GM12878 (cell line): ENCODE measurements around the gene TFR2. TPM values are rescaled to one million over a fixed set of nuclear protein-coding genes. Genes with fewer than 3 reads are reported as not detected.

Experiments
- ATAC-seq: fragments of 200-7000 bp; cut with Tn5 transposase; 3 replicates; pipeline ENCODE4 v1.9.1; 2020; ENCODE audit warnings: mild to moderate bottlenecking, moderate library complexity
- BruUV-seq: library from RNA; stranded (reverse); fragments of 400-500 nt; replicated peaks from 2 replicates; lab custom pipeline; 2021; lab: Mats Ljungman, UMichigan
- CTCF ChIA-PET: fragments of 300-600 bp; sonication (Branson Sonifier 250); formaldehyde crosslinking; extraction: SDS; loops from one replicate; lab custom pipeline; 2021; ENCODE audit warnings: inconsistent platforms; lab: Yijun Ruan, JAX
- POLR2A ChIA-PET: fragments of 350-600 bp; formaldehyde crosslinking; extraction: SDS; loops from one replicate; lab custom pipeline; 2021; ENCODE audit warnings: inconsistent platforms; lab: Charles Lee
- RAD21 ChIA-PET: fragments of 300-600 bp; sonication (Branson Sonifier 250); formaldehyde crosslinking; loops from one replicate; lab custom pipeline; 2023; ENCODE audit warnings: antibody characterized with exemption; ENCODE audit not compliant: unreplicated experiment; lab: Charles Lee
- SMC1A ChIA-PET: fragments of 300-600 bp; sonication (Branson Sonifier 250); formaldehyde crosslinking; loops from one replicate; lab custom pipeline; 2023; ENCODE audit not compliant: unreplicated experiment, uncharacterized antibody; lab: Charles Lee
- DNase-seq: peaks from one replicate; pipeline ENCODE4 v3.0.0-alpha.2; 2011; ENCODE audit warnings: low read depth, low spot score
- FAIRE-seq: peaks from 3 replicates; lab custom pipeline; 2011; peaks lifted over from hg19 to GRCh38; lab: Jason Lieb, UNC
- H2AFZ ChIP-seq: 2 replicates; pipeline ENCODE4 v1.6.0; 2011; ENCODE audit warnings: low read depth, low read length, control low read depth; ENCODE audit not compliant: control insufficient read depth
- H3K27ac ChIP-seq: 2 replicates; pipeline ENCODE4 v1.5.1; 2011; ENCODE audit warnings: control low read depth; ENCODE audit not compliant: control insufficient read depth, insufficient read depth
- H3K27me3 ChIP-seq, 2 experiments: replicated peaks in 1 of 2; 2 replicates each; pipeline versions ENCODE4 v1.6.0 to v1.6.1; 2011; ENCODE audit warnings: low read length in 1 of 2; ENCODE audit not compliant: control insufficient read depth in 2 of 2, insufficient read depth in 2 of 2
- H3K36me3 ChIP-seq, 2 experiments: 2 replicates each; pipeline ENCODE4 v1.5.1; 2011; ENCODE audit warnings: low read length in 1 of 2; ENCODE audit not compliant: control insufficient read depth in 2 of 2, insufficient read depth in 2 of 2
- H3K4me1 ChIP-seq: 2 replicates; pipeline ENCODE4 v1.6.1; 2011; ENCODE audit warnings: mild to moderate bottlenecking, low read length, moderate library complexity, mixed read lengths; ENCODE audit not compliant: control insufficient read depth, insufficient read depth
- H3K4me2 ChIP-seq: 2 replicates; pipeline ENCODE4 v1.6.0; 2011; ENCODE audit warnings: control low read depth; ENCODE audit not compliant: control insufficient read depth, insufficient read depth
- H3K4me3 ChIP-seq: fragments of 200-600 bp; sonication (generic); 2 replicates; pipeline ENCODE4 v1.5.1; 2016
- H3K79me2 ChIP-seq: 2 replicates; pipeline ENCODE4 v1.6.0; 2011; ENCODE audit warnings: low read length; ENCODE audit not compliant: control insufficient read depth, insufficient read depth
- H3K9ac ChIP-seq: 2 replicates; pipeline ENCODE4 v1.8.0; 2011; ENCODE audit warnings: low read length, control low read depth, mixed read lengths; ENCODE audit not compliant: control insufficient read depth, insufficient read depth
- H3K9me3 ChIP-seq: replicated peaks from 3 replicates; pipeline ENCODE4 v1.5.1; 2011; ENCODE audit warnings: mild to moderate bottlenecking, low read length; ENCODE audit not compliant: control insufficient read depth, insufficient read depth
- H4K20me1 ChIP-seq: 2 replicates; pipeline ENCODE4 v1.6.0; 2011; ENCODE audit not compliant: control insufficient read depth, insufficient read depth
- EED ChIP-seq: sonication (generic); IDR thresholded peaks from 2 replicates; pipeline ENCODE4 v1.6.1; 2016; ENCODE audit warnings: antibody characterized with exemption, low read depth
- EGR1 ChIP-seq, 2 experiments: IDR thresholded peaks; 1 replicate in 1 of 2; 2 replicates in 1 of 2; pipeline ENCODE4 v1.6.1; 2011 to 2012; ENCODE audit warnings: low read depth in 2 of 2, low read length in 2 of 2, borderline replicate concordance in 1 of 2, mild to moderate bottlenecking in 1 of 2, moderate library complexity in 1 of 2
- GABPA ChIP-seq: IDR thresholded peaks from 2 replicates; pipeline ENCODE4 v1.6.1; 2014; ENCODE audit warnings: antibody characterized with exemption, low read depth, mild to moderate bottlenecking, inconsistent platforms
- HDAC6 ChIP-seq: fragments of 200-600 bp; sonication (generic); IDR thresholded peaks from one replicate; pipeline ENCODE4 v1.8.0; 2017; ENCODE audit warnings: antibody characterized with exemption; ENCODE audit not compliant: unreplicated experiment
- IKZF2 ChIP-seq, 2 experiments: fragments of 450-650 bp; IDR thresholded peaks; 2 replicates each; pipeline ENCODE4 v1.6.1; 2017; ENCODE audit warnings: mild to moderate bottlenecking in 2 of 2, moderate library complexity in 2 of 2
- RBBP5 ChIP-seq: fragments of 200-600 bp; sonication (generic); conservative IDR thresholded peaks from 2 replicates; pipeline ENCODE4 v1.6.1; 2016
- SIN3A ChIP-seq: IDR thresholded peaks from 2 replicates; pipeline ENCODE4 v1.6.1; 2012; ENCODE audit warnings: low read depth, low read length, improper control_type of control experiment
- WGBS: methylation state at CpG from one replicate; pipeline ENCODE4 v1.1.6; 2016; ENCODE audit warnings: low lambda C conversion rate; ENCODE audit not compliant: insufficient replicate concordance, insufficient coverage; ENCODE audit errors: missing lambda C conversion rate; 5-methylcytosine and 5-hydroxymethylcytosine counted together
- in situ Hi-C: fragments of 300-500 bp; cut with MboI; formaldehyde crosslinking; loops from 9 replicates; pipeline ENCODE4 v1.14.3; 2018; ENCODE audit warnings: mixed read lengths
- intact Hi-C: fragments of 100-400 bp; cut with micrococcal nuclease; formaldehyde crosslinking; loops from one replicate; pipeline ENCODE4 v1.14.2; 2022; ENCODE audit not compliant: unreplicated experiment
- polyA plus RNA-seq, 11 experiments: library from polyadenylated mRNA; depleted of rRNA in 4 of 11; unstranded in 6 of 11; stranded (reverse) in 5 of 11; fragments of >200 nt; fragmentation: Nextera tagmentation in 4 of 11; fragmentation: Illumina TruSeq in 1 of 11; extraction: Ambion mirVana in 4 of 11; extraction: Trizol in 1 of 11; gene quantifications; 1 replicate in 1 of 11; 2 replicates in 10 of 11; pipeline versions ENCODE4 v1.2.1 to v1.2.3, GENCODE V29; 2011 to 2016; ENCODE audit warnings: inconsistent platforms in 2 of 11, missing spikeins in 2 of 11, low read depth in 1 of 11
- total RNA-seq, 4 experiments: library from RNA; depleted of rRNA in 3 of 4; stranded (reverse); fragments of >200 nt in 3 of 4; fragmentation: Illumina TruSeq in 1 of 4; extraction: Trizol in 1 of 4; gene quantifications; 2 replicates each; pipeline versions ENCODE4 v1.2.1 to v1.2.3, GENCODE V29; 2013 to 2021
- TF ChIP-seq, protein P1 (sequence below): fragments of 450-650 bp; IDR thresholded peaks from 2 replicates; pipeline ENCODE4 v1.6.1; 2014; ENCODE audit warnings: mild to moderate bottlenecking
- TF ChIP-seq, protein P2 (sequence below): fragments of 450-650 bp; IDR thresholded peaks from 2 replicates; pipeline ENCODE4 v1.6.1; 2018; ENCODE audit warnings: borderline replicate concordance, mild to moderate bottlenecking; ENCODE audit not compliant: partially characterized antibody
- TF ChIP-seq, protein P3 (sequence below): fragments of 450-650 bp; formaldehyde crosslinking; IDR thresholded peaks from 2 replicates; pipeline ENCODE4 v1.4.0; 2022; ENCODE audit warnings: mild to moderate bottlenecking, moderate library complexity
- TF ChIP-seq, protein P4 (sequence below): IDR thresholded peaks from 2 replicates; pipeline ENCODE4 v1.6.1; 2011; ENCODE audit warnings: borderline replicate concordance, low read depth, mild to moderate bottlenecking, moderate library complexity, low read length; ENCODE audit not compliant: insufficient read depth, poor library complexity, severe bottlenecking
- TF ChIP-seq, protein P5 (sequence below): fragments of 450-650 bp; IDR thresholded peaks from 2 replicates; pipeline ENCODE4 v1.6.1; 2017; ENCODE audit warnings: low read depth, mild to moderate bottlenecking, moderate library complexity

The TFR2 gene
- total and polyA plus RNA-seq, 10 of the 15 experiments (the other 5 are each of a cell fraction or from before 2014, with no cell fraction given) = 0.30 to 7.2 (median 1.8) TPM

DNA sequence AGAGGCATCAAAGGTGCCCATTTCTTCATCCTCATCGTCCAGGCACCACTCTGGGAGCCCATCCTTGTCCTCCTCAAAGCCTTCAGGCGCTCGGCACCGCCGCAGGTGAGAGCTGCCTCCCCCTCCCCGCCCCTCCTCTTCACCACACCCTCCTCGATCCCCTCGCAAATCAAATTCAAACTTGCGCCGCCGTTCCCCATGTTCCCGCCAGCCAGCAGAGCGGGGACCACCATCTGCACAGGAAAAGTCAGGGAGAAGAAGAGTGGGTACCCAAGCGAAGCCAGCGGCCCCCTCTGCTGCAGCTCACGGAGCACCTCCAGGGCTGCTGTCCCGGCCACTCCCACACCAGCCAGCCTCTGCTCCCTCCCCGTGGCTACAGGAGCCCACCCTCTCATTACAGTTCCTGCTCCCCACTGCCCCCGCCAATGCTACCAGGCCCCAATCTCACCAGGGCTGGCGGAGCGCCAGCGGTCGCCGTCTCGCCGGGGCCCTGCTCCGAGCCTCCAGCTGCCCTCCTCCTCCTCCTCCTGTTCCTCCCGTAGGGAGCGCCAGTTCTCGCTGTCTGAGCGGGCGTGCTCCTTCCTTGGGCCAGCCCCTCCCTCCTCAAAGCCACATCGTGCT, 45.0 kb upstream of the TFR2 start:
- Histone ChIP-seq H3K27me3 (no peaks in the 10 kb centered on the region), H3K79me2 (peaks cover 27% of the 10 kb centered on the region), H3K36me3 (peaks cover 0 to 43% of the 10 kb centered on the region in 2 experiments; a peak in 3 of 4 replicates), H3K4me1 (peaks cover 16% of the 10 kb centered on the region), H3K9me3 (no peaks in the 10 kb centered on the region), H4K20me1 (no peaks in the 10 kb centered on the region), H2AFZ (no peak overlapping the region), H3K4me2 (no peak overlapping the region), H3K27ac (no peak overlapping the region), H3K4me3 (no peak overlapping the region), H3K9ac (no peak overlapping the region)
- intact Hi-C loops (no loop called here), in situ Hi-C loops (loop anchor here (25.0 kb wide), 1 partner anchor 224 kb away; the partner anchor contains the start of gene SPACDR)
- no TSS peak for BruUV-seq
- 99% methylated on average over 30 of the region's 33 CpGs for WGBS
- POLR2A ChIA-PET = interaction anchor here (0.7 kb wide), 1 partner anchor 36 kb away, joined by 5 read pairs; no protein-coding TSS in a partner anchor
- FAIRE-seq (no peak), ATAC-seq (no peak), DNase-seq (no peak)
- SMC1A ChIA-PET = no interaction called here
- RAD21 ChIA-PET = no interaction called here
- CTCF ChIA-PET = no interaction called here
- TF ChIP-seq SIN3A (no peak), IKZF2 (IDR thresholded peaks at IDR 0.05) (no peak), EED (no peak), EGR1 (IDR thresholded peaks at IDR 0.05; ENCODE audit: borderline replicate concordance in 1 of 2, low read depth in 2 of 2, low read length in 2 of 2) (no peak), RBBP5 (no peak), HDAC6 (no peak), GABPA (no peak)
- TF ChIP-seq, protein P1, sequence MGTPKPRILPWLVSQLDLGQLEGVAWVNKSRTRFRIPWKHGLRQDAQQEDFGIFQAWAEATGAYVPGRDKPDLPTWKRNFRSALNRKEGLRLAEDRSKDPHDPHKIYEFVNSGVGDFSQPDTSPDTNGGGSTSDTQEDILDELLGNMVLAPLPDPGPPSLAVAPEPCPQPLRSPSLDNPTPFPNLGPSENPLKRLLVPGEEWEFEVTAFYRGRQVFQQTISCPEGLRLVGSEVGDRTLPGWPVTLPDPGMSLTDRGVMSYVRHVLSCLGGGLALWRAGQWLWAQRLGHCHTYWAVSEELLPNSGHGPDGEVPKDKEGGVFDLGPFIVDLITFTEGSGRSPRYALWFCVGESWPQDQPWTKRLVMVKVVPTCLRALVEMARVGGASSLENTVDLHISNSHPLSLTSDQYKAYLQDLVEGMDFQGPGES = no peak
- TF ChIP-seq, protein P2, sequence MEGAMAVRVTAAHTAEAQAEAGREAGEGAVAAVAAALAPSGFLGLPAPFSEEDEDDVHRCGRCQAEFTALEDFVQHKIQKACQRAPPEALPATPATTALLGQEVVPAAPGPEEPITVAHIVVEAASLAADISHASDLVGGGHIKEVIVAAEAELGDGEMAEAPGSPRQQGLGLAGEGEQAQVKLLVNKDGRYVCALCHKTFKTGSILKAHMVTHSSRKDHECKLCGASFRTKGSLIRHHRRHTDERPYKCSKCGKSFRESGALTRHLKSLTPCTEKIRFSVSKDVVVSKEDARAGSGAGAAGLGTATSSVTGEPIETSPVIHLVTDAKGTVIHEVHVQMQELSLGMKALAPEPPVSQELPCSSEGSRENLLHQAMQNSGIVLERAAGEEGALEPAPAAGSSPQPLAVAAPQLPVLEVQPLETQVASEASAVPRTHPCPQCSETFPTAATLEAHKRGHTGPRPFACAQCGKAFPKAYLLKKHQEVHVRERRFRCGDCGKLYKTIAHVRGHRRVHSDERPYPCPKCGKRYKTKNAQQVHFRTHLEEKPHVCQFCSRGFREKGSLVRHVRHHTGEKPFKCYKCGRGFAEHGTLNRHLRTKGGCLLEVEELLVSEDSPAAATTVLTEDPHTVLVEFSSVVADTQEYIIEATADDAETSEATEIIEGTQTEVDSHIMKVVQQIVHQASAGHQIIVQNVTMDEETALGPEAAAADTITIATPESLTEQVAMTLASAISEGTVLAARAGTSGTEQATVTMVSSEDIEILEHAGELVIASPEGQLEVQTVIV = no peak
- TF ChIP-seq, protein P3, sequence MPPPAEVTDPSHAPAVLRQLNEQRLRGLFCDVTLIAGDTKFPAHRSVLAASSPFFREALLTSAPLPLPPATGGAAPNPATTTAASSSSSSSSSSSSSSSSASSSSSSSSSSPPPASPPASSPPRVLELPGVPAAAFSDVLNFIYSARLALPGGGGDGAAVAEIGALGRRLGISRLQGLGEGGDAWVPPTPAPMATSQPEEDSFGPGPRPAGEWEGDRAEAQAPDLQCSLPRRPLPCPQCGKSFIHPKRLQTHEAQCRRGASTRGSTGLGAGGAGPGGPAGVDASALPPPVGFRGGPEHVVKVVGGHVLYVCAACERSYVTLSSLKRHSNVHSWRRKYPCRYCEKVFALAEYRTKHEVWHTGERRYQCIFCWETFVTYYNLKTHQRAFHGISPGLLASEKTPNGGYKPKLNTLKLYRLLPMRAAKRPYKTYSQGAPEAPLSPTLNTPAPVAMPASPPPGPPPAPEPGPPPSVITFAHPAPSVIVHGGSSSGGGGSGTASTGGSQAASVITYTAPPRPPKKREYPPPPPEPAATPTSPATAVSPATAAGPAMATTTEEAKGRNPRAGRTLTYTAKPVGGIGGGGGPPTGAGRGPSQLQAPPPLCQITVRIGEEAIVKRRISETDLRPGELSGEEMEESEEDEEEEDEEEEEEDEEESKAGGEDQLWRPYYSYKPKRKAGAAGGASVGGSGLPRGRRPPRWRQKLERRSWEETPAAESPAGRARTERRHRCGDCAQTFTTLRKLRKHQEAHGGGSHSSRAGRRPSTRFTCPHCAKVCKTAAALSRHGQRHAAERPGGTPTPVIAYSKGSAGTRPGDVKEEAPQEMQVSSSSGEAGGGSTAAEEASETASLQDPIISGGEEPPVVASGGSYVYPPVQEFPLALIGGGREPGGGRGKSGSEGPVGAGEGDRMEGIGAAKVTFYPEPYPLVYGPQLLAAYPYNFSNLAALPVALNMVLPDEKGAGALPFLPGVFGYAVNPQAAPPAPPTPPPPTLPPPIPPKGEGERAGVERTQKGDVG (CRISPR knock-in tag) = no peak
- TF ChIP-seq, protein P4, sequence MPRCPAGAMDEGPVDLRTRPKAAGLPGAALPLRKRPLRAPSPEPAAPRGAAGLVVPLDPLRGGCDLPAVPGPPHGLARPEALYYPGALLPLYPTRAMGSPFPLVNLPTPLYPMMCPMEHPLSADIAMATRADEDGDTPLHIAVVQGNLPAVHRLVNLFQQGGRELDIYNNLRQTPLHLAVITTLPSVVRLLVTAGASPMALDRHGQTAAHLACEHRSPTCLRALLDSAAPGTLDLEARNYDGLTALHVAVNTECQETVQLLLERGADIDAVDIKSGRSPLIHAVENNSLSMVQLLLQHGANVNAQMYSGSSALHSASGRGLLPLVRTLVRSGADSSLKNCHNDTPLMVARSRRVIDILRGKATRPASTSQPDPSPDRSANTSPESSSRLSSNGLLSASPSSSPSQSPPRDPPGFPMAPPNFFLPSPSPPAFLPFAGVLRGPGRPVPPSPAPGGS = no peak
- TF ChIP-seq, protein P5, sequence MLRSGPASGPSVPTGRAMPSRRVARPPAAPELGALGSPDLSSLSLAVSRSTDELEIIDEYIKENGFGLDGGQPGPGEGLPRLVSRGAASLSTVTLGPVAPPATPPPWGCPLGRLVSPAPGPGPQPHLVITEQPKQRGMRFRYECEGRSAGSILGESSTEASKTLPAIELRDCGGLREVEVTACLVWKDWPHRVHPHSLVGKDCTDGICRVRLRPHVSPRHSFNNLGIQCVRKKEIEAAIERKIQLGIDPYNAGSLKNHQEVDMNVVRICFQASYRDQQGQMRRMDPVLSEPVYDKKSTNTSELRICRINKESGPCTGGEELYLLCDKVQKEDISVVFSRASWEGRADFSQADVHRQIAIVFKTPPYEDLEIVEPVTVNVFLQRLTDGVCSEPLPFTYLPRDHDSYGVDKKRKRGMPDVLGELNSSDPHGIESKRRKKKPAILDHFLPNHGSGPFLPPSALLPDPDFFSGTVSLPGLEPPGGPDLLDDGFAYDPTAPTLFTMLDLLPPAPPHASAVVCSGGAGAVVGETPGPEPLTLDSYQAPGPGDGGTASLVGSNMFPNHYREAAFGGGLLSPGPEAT = no peak
